ENCODE data around the gene TMEM108.

Gene TMEM108

DNA sequence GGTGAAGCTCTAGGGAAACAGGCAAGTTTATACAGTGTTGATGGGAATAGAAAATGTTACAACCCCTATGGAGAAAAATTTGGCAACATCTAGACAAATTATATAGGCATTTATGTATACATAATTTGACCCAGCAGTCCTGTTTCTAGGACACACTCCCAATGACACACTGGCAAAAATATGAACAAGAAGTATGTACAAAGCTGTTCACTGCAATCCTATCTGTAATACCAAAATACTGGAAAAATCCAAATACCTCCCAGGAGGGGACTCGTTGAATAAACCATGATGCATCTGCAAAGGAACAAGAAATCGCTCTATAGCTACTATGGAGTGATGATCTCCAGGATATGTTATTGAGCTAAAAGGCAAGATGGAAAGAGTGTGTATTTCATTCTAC lies 370.2 kb downstream of the TMEM108 start:
- Histone ChIP-seq H3K27me3 (replicated peaks; ENCODE audit: control insufficient read depth, insufficient read depth, low read length) (no peaks in the 10 kb centered on the region; the same call in 1 of the 2 replicates), H3K4me3 (replicated peaks; ENCODE audit: low read depth, low read length) (no peak overlapping the region), H3K36me3 (ENCODE audit: control insufficient read depth, insufficient read depth, low read length) (no peaks in the 10 kb centered on the region)
- DNase-seq (ENCODE audit: extremely low read depth, insufficient read length), result no peak
- no peak for TF ChIP-seq CTCF (IDR thresholded peaks at IDR 0.05; ENCODE audit: insufficient read depth, low read length, poor library complexity, severe bottlenecking)

DNA sequence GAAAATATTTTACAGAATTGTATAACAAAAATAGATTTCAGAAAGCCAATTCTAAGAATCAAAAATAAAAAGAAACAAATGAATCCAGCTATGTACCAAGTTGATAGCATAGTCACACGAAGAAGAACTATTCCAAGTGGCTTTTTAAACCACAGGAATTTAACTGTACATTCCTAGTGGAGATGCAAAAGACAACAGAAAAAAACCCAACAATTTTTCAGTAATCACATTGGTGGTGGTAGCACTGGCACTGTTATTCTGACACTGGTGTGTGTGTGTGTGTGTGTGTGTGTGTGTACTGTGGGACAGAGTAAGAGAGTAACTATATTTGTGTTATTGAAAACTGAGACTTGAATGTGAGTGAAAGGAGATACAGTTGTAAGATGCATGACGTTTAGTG lies 370.8 kb downstream of the TMEM108 start:
- Histone ChIP-seq H3K36me3 (ENCODE audit: control insufficient read depth, insufficient read depth, low read length) (no peaks in the 10 kb centered on the region), H3K27me3 (replicated peaks; ENCODE audit: control insufficient read depth, insufficient read depth, low read length) (no peaks in the 10 kb centered on the region; the same call in 1 of the 2 replicates), H3K4me3 (replicated peaks; ENCODE audit: low read depth, low read length) (no peak overlapping the region)
- TF ChIP-seq CTCF (IDR thresholded peaks at IDR 0.05; ENCODE audit: insufficient read depth, low read length, poor library complexity, severe bottlenecking), result no peak
- no peak for DNase-seq (ENCODE audit: extremely low read depth, insufficient read length)

- Histone ChIP-seq H3K36me3 (ENCODE audit: control insufficient read depth, insufficient read depth, low read length) (no peaks in the 10 kb centered on the region), H3K27me3 (replicated peaks; ENCODE audit: control insufficient read depth, insufficient read depth, low read length) (no peaks in the 10 kb centered on the region; the same call in 1 of the 2 replicates), H3K4me3 (replicated peaks; ENCODE audit: low read depth, low read length) (no peak overlapping the region)
- no peak for TF ChIP-seq CTCF (IDR thresholded peaks at IDR 0.05; ENCODE audit: insufficient read depth, low read length, poor library complexity, severe bottlenecking)
- no peak for DNase-seq (ENCODE audit: extremely low read depth, insufficient read length)
These were observed 372.2 kb downstream of the TMEM108 start for GRCh38 chr3:133410191-133410892.

DNA sequence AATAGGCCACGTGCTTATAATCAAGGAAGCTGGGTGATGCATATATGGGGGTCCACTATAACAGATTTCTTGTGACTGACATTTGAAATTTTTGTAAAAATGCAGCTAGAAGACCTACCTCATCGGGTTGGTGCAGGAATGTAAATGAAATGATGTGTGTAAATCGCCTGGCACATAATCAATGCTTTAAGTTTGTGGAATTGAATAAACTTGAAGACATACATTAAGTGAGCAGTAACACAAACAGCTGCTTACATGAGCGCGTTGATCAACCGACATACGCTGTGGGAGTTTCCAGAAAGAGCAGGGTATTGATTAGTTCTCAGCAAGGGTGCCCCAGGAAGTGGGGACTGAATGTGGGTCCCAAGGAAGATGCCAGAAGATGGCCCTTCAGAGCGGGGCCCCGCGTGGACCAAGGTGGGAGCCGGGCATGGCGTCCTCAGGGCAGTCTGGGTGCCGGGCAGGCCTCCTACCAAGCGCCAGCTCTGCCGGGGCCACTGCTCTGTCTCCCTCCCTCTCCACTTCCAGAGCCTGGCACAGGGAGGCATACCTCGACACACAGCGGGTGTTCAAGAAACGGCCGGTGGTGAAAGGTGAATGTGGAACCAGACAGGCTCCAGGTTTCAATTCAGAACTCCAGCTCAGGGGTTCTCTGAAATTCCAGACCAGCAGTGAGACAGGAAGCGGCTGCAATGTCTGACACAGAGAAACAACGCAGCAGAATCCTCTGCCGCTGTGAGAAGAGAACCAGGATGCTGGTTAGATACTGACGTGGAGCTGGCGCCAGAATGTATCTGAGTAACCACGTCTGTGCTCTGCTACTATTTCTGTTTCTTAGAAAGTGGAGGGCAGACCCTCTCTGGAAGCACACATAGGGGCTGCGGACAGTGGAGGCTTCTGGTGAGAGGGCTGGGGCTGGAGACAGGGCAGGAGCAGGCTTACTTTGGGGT lies 374.3 kb downstream of the TMEM108 start:
- Histone ChIP-seq H3K4me3 (replicated peaks; ENCODE audit: low read depth, low read length) (no peak overlapping the region), H3K36me3 (ENCODE audit: control insufficient read depth, insufficient read depth, low read length) (no peaks in the 10 kb centered on the region), H3K27me3 (replicated peaks; ENCODE audit: control insufficient read depth, insufficient read depth, low read length) (no peaks in the 10 kb centered on the region; the same call in 1 of the 2 replicates)
- DNase-seq (ENCODE audit: extremely low read depth, insufficient read length), result no peak
- no peak for TF ChIP-seq CTCF (IDR thresholded peaks at IDR 0.05; ENCODE audit: insufficient read depth, low read length, poor library complexity, severe bottlenecking)

DNA sequence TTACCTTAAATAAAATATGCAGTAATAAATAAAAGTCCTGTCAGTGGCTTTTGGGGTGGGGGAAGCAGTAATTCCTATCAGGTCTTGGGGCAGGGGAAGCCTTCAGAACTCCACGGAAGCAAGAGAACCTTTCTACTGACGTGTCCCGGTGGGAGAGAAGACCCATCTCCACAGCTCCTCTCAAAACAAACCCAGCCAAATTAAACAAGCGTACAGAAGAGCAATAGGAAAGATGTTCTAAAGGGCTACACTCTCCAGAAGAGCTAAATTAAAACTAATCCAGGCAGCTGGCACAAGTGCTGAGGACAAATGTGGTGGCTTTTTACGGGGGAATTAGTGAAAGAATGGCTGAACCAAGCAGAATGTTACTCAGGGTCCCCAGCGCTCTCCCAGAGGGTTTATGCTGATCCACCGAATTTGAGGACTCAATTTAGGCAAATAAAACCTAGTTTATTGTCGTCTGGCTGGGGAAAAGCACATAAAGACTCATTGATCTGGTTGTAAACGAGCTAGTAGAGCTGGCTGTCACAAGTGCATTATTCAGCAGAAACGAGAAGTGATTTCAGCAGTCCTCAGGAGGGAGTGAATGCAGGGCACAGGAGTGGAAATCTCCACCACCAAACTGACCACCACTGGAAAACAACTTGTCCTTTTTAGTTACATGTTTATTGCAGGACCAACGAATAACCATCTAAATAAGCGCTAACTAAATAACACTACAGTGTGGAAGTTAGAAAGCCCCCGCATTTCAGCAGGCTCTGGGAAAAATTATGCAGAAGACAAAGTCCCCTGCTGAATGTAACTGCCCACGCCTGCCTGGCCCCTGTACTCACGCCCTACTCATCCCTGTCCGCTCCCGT lies 375.2 kb downstream of the TMEM108 start:
- Histone ChIP-seq H3K27me3 (replicated peaks; ENCODE audit: control insufficient read depth, insufficient read depth, low read length) (no peaks in the 10 kb centered on the region; the same call in 1 of the 2 replicates), H3K36me3 (ENCODE audit: control insufficient read depth, insufficient read depth, low read length) (no peaks in the 10 kb centered on the region), H3K4me3 (replicated peaks; ENCODE audit: low read depth, low read length) (no peak overlapping the region)
- DNase-seq (ENCODE audit: extremely low read depth, insufficient read length), result no peak
- no peak for TF ChIP-seq CTCF (IDR thresholded peaks at IDR 0.05; ENCODE audit: insufficient read depth, low read length, poor library complexity, severe bottlenecking)

Measured in GM06990 (cell line).